H1 (cell line): ENCODE data around the gene PCSK4. TPM values are rescaled to one million over a fixed set of nuclear protein-coding genes. Genes with fewer than 3 reads are reported as not detected.

Source experiments
- CTCF ChIA-PET: fragments of 300-600 bp; sonication (Branson Sonifier 250); formaldehyde crosslinking; loops from one replicate; lab custom pipeline; 2021; ENCODE audit not compliant: partially characterized antibody; lab: Charles Lee
- POLR2A ChIA-PET: fragments of 300-600 bp; sonication (Branson Sonifier 250); formaldehyde crosslinking; loops from one replicate; lab custom pipeline; 2021; ENCODE audit warnings: inconsistent platforms; ENCODE audit not compliant: partially characterized antibody; lab: Charles Lee
- DNase-seq, 2 experiments: peaks; one replicate each; pipeline versions ENCODE4 v3.0.0 to v3.0.0-alpha.2; 2010 to 2022; ENCODE audit warnings: low spot score in 2 of 2, low read depth in 1 of 2, mixed read lengths in 1 of 2
- FAIRE-seq: peaks from 2 replicates; lab custom pipeline; 2011; peaks lifted over from hg19 to GRCh38; lab: Jason Lieb, UNC
- H2AFZ ChIP-seq: 2 replicates; pipeline ENCODE4 v1.8.1; 2012; ENCODE audit warnings: low read length, inconsistent platforms
- H2AK5ac ChIP-seq: 2 replicates; pipeline ENCODE4 v1.6.1; 2013; ENCODE audit warnings: low read depth, low read length
- H2BK120ac ChIP-seq: replicated peaks from 2 replicates; pipeline ENCODE3; 2013; ENCODE audit warnings: low read depth, low read length, inconsistent platforms
- H2BK12ac ChIP-seq: 2 replicates; pipeline ENCODE4 v1.6.1; 2013; ENCODE audit warnings: low read depth, low read length
- H2BK15ac ChIP-seq: 2 replicates; pipeline ENCODE4 v1.6.1; 2013; ENCODE audit warnings: low read length
- H2BK20ac ChIP-seq: 2 replicates; pipeline ENCODE4 v1.6.1; 2013; ENCODE audit warnings: low read length
- H2BK5ac ChIP-seq: 2 replicates; pipeline ENCODE4 v1.6.1; 2013; ENCODE audit warnings: low read depth, low read length
- H3K14ac ChIP-seq: 2 replicates; pipeline ENCODE4 v1.6.1; 2013; ENCODE audit warnings: inconsistent platforms; ENCODE audit not compliant: insufficient read length
- H3K18ac ChIP-seq: 2 replicates; pipeline ENCODE4 v1.6.1; 2013; ENCODE audit warnings: low read length; ENCODE audit errors: extremely low read depth
- H3K23ac ChIP-seq: 2 replicates; pipeline ENCODE4 v1.6.1; 2013; ENCODE audit warnings: inconsistent platforms; ENCODE audit not compliant: insufficient read length
- H3K23me2 ChIP-seq: 2 replicates; pipeline ENCODE4 v1.6.1; 2013; ENCODE audit warnings: low read depth, low read length
- H3K27ac ChIP-seq: 2 replicates; pipeline ENCODE4 v1.6.1; 2011; ENCODE audit warnings: low read depth, low read length, inconsistent platforms
- H3K27me3 ChIP-seq, 4 experiments: replicated peaks in 1 of 4; 1 replicate in 1 of 4; 2 replicates in 3 of 4; pipeline versions ENCODE4 v1.6.1 to v1.8.1; 2011 to 2013; ENCODE audit warnings: low read length in 3 of 4, mild to moderate bottlenecking in 3 of 4, inconsistent platforms in 2 of 4, mixed read lengths in 2 of 4, moderate library complexity in 1 of 4; ENCODE audit not compliant: control insufficient read depth in 3 of 4, insufficient read depth in 3 of 4; ENCODE audit errors: extremely low read depth in 1 of 4
- H3K36me3 ChIP-seq, 4 experiments: 2 replicates each; pipeline versions ENCODE4 v1.6.1 to v1.8.1; 2011 to 2013; ENCODE audit warnings: mild to moderate bottlenecking in 4 of 4, low read length in 3 of 4, moderate library complexity in 2 of 4, control low read depth in 1 of 4, inconsistent platforms in 1 of 4; ENCODE audit not compliant: insufficient read depth in 4 of 4, control insufficient read depth in 2 of 4
- H3K4ac ChIP-seq: replicated peaks from 2 replicates; pipeline ENCODE3; 2013; ENCODE audit warnings: low read length, low read depth, mixed read lengths, inconsistent platforms; ENCODE audit not compliant: insufficient read length
- H3K4me1 ChIP-seq, 4 experiments: replicated peaks in 1 of 4; 1 replicate in 1 of 4; 2 replicates in 3 of 4; pipeline versions ENCODE4 v1.6.1 to v1.8.1; 2011 to 2013; ENCODE audit warnings: low read length in 3 of 4, inconsistent platforms in 2 of 4, mixed read lengths in 1 of 4; ENCODE audit not compliant: insufficient read depth in 4 of 4, control insufficient read depth in 3 of 4
- H3K4me2 ChIP-seq, 2 experiments: 2 replicates each; pipeline versions ENCODE4 v1.6.1 to v1.8.1; 2011 to 2013; ENCODE audit warnings: low read depth in 2 of 2, low read length in 2 of 2, control low read depth in 1 of 2, inconsistent platforms in 1 of 2, mild to moderate bottlenecking in 1 of 2; ENCODE audit not compliant: insufficient read depth in 1 of 2
- H3K4me3 ChIP-seq, 4 experiments: fragments of 200-600, 300-600 bp in 1 of 4; sonication (generic), shearing (Covaris generic), sonication (Bioruptor Twin) in 1 of 4; 2 replicates each; pipeline versions ENCODE4 v1.5.1 to v1.8.1; 2011 to 2016; ENCODE audit warnings: low read length in 4 of 4, low read depth in 3 of 4, control low read depth in 2 of 4, inconsistent platforms in 2 of 4, mild to moderate bottlenecking in 2 of 4, mixed read lengths in 1 of 4, moderate library complexity in 1 of 4; ENCODE audit not compliant: insufficient read depth in 2 of 4; ENCODE audit errors: extremely low read depth in 1 of 4
- H3K56ac ChIP-seq: replicated peaks from 2 replicates; pipeline ENCODE3; 2013; ENCODE audit warnings: low read depth, mild to moderate bottlenecking, mixed read lengths, low read length, inconsistent platforms; ENCODE audit not compliant: insufficient read length
- H3K79me1 ChIP-seq: 2 replicates; pipeline ENCODE4 v1.6.1; 2013; ENCODE audit warnings: low read depth, low read length, control low read depth
- H3K79me2 ChIP-seq, 2 experiments: 2 replicates each; pipeline versions ENCODE4 v1.6.1 to v1.8.1; 2012 to 2013; ENCODE audit warnings: low read length in 2 of 2, mild to moderate bottlenecking in 2 of 2, inconsistent platforms in 1 of 2; ENCODE audit not compliant: insufficient read depth in 2 of 2, control insufficient read depth in 1 of 2
- H3K9ac ChIP-seq, 4 experiments: replicated peaks in 1 of 4; 1 replicate in 1 of 4; 2 replicates in 3 of 4; pipeline versions ENCODE4 v1.6.1 to v1.8.1; 2011 to 2013; ENCODE audit warnings: low read depth in 3 of 4, low read length in 3 of 4, control low read depth in 2 of 4, mild to moderate bottlenecking in 2 of 4, moderate library complexity in 2 of 4, inconsistent platforms in 1 of 4; ENCODE audit errors: extremely low read depth in 1 of 4
- H3K9me3 ChIP-seq, 2 experiments: 2 replicates each; pipeline versions ENCODE4 v1.6.1 to v1.8.1; 2012 to 2013; ENCODE audit warnings: mild to moderate bottlenecking in 2 of 2, moderate library complexity in 2 of 2, control low read depth in 1 of 2, inconsistent platforms in 1 of 2, low read depth in 1 of 2, low read length in 1 of 2, mixed read lengths in 1 of 2; ENCODE audit not compliant: insufficient read depth in 2 of 2
- H4K20me1 ChIP-seq, 2 experiments: replicated peaks in 1 of 2; 2 replicates each; pipeline versions ENCODE3 to v1.8.1; 2011 to 2013; ENCODE audit warnings: inconsistent platforms in 2 of 2, low read length in 2 of 2, mild to moderate bottlenecking in 1 of 2; ENCODE audit not compliant: insufficient read depth in 2 of 2, control insufficient read depth in 1 of 2
- H4K5ac ChIP-seq: 2 replicates; pipeline ENCODE4 v1.6.1; 2013; ENCODE audit warnings: low read length, low read depth, mixed read lengths, inconsistent platforms; ENCODE audit not compliant: insufficient read length
- H4K8ac ChIP-seq: 2 replicates; pipeline ENCODE4 v1.8.0; 2013; ENCODE audit warnings: mild to moderate bottlenecking, moderate library complexity, low read length, inconsistent platforms; ENCODE audit not compliant: insufficient read depth; ENCODE audit errors: extremely low read depth
- H4K91ac ChIP-seq: replicated peaks from 2 replicates; pipeline ENCODE3; 2013; ENCODE audit warnings: low read length, mixed read lengths, inconsistent platforms; ENCODE audit not compliant: insufficient read length
- CEBPB ChIP-seq: IDR thresholded peaks from 2 replicates; pipeline ENCODE4 v1.6.1; 2012; ENCODE audit warnings: low read depth, low read length
- SP4 ChIP-seq: IDR thresholded peaks from 2 replicates; pipeline ENCODE4 v1.6.1; 2012; ENCODE audit warnings: low read length, inconsistent platforms
- TAF7 ChIP-seq: optimal IDR thresholded peaks from 2 replicates; pipeline ENCODE3; 2011; ENCODE audit warnings: low read depth, mild to moderate bottlenecking, inconsistent platforms, low read length, moderate library complexity, borderline replicate concordance
- TBP ChIP-seq: IDR thresholded peaks from 2 replicates; pipeline ENCODE4 v1.6.1; 2011; ENCODE audit warnings: low read depth, low read length, improper control_type of control experiment
- YY1 ChIP-seq: IDR thresholded peaks from 2 replicates; pipeline ENCODE4 v1.6.1; 2011; ENCODE audit warnings: low read depth, mild to moderate bottlenecking, low read length
- WGBS, 2 experiments: shearing (Covaris generic) in 1 of 2; methylation state at CpG; one replicate each; pipeline versions ENCODE4 v1.1.6 to v1.1.7; 2013 to 2015; ENCODE audit warnings: low lambda C conversion rate in 2 of 2, mixed read lengths in 2 of 2, inconsistent platforms in 1 of 2, low coverage in 1 of 2, missing lambda C conversion rate in 1 of 2; ENCODE audit not compliant: insufficient replicate concordance in 2 of 2, insufficient coverage in 1 of 2, insufficient read length in 1 of 2; ENCODE audit errors: extremely low coverage in 1 of 2, missing lambda C conversion rate in 1 of 2; 5-methylcytosine and 5-hydroxymethylcytosine counted together
- polyA plus RNA-seq, 7 experiments: library from polyadenylated mRNA; depleted of rRNA in 3 of 7; stranded (reverse) in 5 of 7; unstranded in 2 of 7; fragments of >200 nt in 5 of 7; fragments of 200-250 nt in 2 of 7; gene quantifications; 1 replicate in 5 of 7; 2 replicates in 1 of 7; 4 replicates in 1 of 7; pipeline versions ENCODE4 v1.2.1 to v1.2.3, GENCODE V29; 2011 to 2013; ENCODE audit warnings: missing spikeins in 2 of 7, mixed read lengths in 2 of 7
- total RNA-seq: library from RNA; stranded (reverse); fragmentation: NEBNext Ultra II Directional; extraction: Animal tissue kit (Norgen Biotek cat#: 25700); gene quantifications from 2 replicates; pipeline ENCODE4 v1.2.1, GENCODE V29; 2021
- TF ChIP-seq, protein P1 (sequence below), 3 experiments: IDR thresholded peaks; 1 replicate in 2 of 3; 2 replicates in 1 of 3; pipeline versions ENCODE4 v1.5.1 to v1.6.1; 2011; ENCODE audit warnings: low read length in 3 of 3, mild to moderate bottlenecking in 3 of 3, inconsistent platforms in 2 of 3, low read depth in 1 of 3, moderate library complexity in 1 of 3; ENCODE audit not compliant: insufficient read depth in 1 of 3; ENCODE audit errors: control extremely low read depth in 1 of 3
- TF ChIP-seq, protein P2 (sequence below): IDR thresholded peaks from 2 replicates; pipeline ENCODE4 v1.6.1; 2012; ENCODE audit warnings: inconsistent platforms
- TF ChIP-seq, protein P3 (sequence below): IDR thresholded peaks from 2 replicates; pipeline ENCODE4 v1.6.1; 2012; ENCODE audit warnings: inconsistent platforms

PCSK4 gene
- total and polyA plus RNA-seq, 2 of the 8 experiments (the other 6 are each of a cell fraction or from before 2014, with no cell fraction given) = 9.8 to 10.7 TPM

DNA sequence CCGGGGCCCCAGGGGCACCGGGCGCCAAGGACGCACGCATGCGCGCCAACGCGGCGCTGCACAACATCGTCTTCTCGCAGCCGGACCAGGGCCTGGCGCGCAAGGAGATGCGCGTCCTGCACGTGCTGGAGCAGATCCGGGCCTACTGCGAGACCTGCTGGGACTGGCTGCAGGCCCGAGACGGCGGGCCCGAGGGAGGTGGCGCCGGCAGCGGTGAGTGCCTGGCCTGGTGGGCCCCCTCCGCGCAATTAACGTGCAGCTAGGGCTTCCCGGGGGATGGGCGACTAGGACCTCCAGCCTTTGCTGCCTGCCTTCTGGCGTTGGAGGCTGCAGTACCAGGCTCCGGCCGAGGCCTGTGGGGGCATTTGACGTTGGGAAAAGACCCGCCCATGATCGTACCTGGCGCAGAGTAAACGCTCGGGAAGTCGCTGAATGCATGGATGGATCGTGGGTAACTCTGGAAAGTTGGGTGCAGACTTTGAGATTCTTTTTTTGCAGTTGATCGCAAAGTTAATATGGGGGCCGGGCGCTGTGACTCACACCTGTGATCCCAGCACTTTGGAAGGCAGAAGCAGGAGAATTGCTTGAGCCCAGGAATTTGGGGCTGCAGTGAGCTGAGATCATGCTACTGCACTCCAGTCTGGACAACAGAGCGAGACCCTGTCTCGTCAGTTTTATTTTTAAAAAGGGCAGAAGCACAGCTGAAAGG lies 33.0 kb downstream of the PCSK4 start:
- Histone ChIP-seq H2AK5ac (no peak overlapping the region), H3K27me3 (peaks cover 0 to 18% (median 10%) of the 10 kb centered on the region in 4 experiments; a peak in 4 of 7 replicates), H2BK5ac (no peak overlapping the region), H3K23me2 (peaks cover 3% of the 10 kb centered on the region; the same call in 1 of the 2 replicates), H3K4me2 (peak overlapping the region in 1 of 2 experiments; percentile 51; a peak in 1 of 4 replicates), H3K79me1 (no peaks in the 10 kb centered on the region; the same call in 1 of the 2 replicates), H3K4me1 (peaks cover 0 to 22% (median 18%) of the 10 kb centered on the region in 4 experiments; a peak in 6 of 7 replicates), H2BK120ac (no peak overlapping the region), H4K91ac (no peak overlapping the region), H3K4ac (no peak overlapping the region), H3K9me3 (no peaks in the 10 kb centered on the region), H4K5ac (no peak overlapping the region), H2BK12ac (no peak overlapping the region), H2AFZ (no peak overlapping the region), H2BK15ac (no peak overlapping the region), H3K56ac (no peak overlapping the region), H3K14ac (no peak overlapping the region), H4K20me1 (peaks cover 2 to 6% of the 10 kb centered on the region in 2 experiments), H3K36me3 (peaks cover 0 to 2% (median 0%) of the 10 kb centered on the region in 4 experiments; a peak in 2 of 8 replicates), H3K27ac (no peak overlapping the region), H3K9ac (no peak overlapping the region; a peak in 1 of 7 replicates), H4K8ac (peak overlapping the region; percentile 79; the same call in 1 of the 2 replicates), H3K23ac (no peak overlapping the region), H2BK20ac (no peak overlapping the region; the same call in 1 of the 2 replicates), H3K79me2 (no peaks in the 10 kb centered on the region), H3K4me3 (no peak overlapping the region), H3K18ac (no peak overlapping the region)
- FAIRE-seq (no peak), DNase-seq (no peak)
- 63% methylated on average over 40 of the region's 48 CpGs; no CpG with 5 or more reads in 1 of the 2 experiments for WGBS, 2 experiments
- ChIA-PET POLR2A (interaction anchor here (0.5 to 9.4 kb wide), 8 partner anchors 10 to 288 kb away, joined by 3 to 109 read pairs (median 7); no protein-coding TSS in a partner anchor), CTCF (interaction anchor here (0.7 to 6.9 kb wide), 10 partner anchors 10 to 86 kb away, joined by 3 to 54 read pairs (median 3); no protein-coding TSS in a partner anchor)
- TF ChIP-seq, protein P1, sequence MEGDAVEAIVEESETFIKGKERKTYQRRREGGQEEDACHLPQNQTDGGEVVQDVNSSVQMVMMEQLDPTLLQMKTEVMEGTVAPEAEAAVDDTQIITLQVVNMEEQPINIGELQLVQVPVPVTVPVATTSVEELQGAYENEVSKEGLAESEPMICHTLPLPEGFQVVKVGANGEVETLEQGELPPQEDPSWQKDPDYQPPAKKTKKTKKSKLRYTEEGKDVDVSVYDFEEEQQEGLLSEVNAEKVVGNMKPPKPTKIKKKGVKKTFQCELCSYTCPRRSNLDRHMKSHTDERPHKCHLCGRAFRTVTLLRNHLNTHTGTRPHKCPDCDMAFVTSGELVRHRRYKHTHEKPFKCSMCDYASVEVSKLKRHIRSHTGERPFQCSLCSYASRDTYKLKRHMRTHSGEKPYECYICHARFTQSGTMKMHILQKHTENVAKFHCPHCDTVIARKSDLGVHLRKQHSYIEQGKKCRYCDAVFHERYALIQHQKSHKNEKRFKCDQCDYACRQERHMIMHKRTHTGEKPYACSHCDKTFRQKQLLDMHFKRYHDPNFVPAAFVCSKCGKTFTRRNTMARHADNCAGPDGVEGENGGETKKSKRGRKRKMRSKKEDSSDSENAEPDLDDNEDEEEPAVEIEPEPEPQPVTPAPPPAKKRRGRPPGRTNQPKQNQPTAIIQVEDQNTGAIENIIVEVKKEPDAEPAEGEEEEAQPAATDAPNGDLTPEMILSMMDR (IDR thresholded peaks at IDR 0.05; ENCODE audit: control extremely low read depth in 1 of 3, insufficient read depth in 1 of 3, low read depth in 1 of 3, low read length in 3 of 3) = peak; percentile 21 to 45 (median 32)
- TF ChIP-seq, protein P2, sequence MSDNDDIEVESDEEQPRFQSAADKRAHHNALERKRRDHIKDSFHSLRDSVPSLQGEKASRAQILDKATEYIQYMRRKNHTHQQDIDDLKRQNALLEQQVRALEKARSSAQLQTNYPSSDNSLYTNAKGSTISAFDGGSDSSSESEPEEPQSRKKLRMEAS = peak; percentile 67; the same call in 1 of the 2 replicates
- TF ChIP-seq TBP = no peak
- TF ChIP-seq SP4 = no peak
- no peak for TF ChIP-seq TAF7
- TF ChIP-seq, protein P3, sequence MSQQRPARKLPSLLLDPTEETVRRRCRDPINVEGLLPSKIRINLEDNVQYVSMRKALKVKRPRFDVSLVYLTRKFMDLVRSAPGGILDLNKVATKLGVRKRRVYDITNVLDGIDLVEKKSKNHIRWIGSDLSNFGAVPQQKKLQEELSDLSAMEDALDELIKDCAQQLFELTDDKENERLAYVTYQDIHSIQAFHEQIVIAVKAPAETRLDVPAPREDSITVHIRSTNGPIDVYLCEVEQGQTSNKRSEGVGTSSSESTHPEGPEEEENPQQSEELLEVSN = peak; percentile 43; the same call in 1 of the 2 replicates
- no peak for TF ChIP-seq CEBPB
- TF ChIP-seq YY1 = no peak
